Measurements from ENCODE around the gene SHISAL1. TPM values are rescaled to one million over a fixed set of nuclear protein-coding genes. Genes with fewer than 3 reads are reported as not detected.

The SHISAL1 gene
- polyA plus RNA-seq, 1 donor (not counting 4 experiments of a cell fraction or from before 2014, with no cell fraction given) = 0.24 TPM

GRCh38 chr22:44201665-44202064 lies 111.1 kb downstream of the SHISAL1 start:
- Histone ChIP-seq H3K36me3 (ENCODE audit: control insufficient read depth in 2 of 2, extremely low read depth in 1 of 2, insufficient read depth in 2 of 2, low read length in 2 of 2) (no peaks in the 10 kb centered on the region), H3K79me2 (ENCODE audit: control insufficient read depth, insufficient read depth, low read length) (no peaks in the 10 kb centered on the region), H3K9me1 (ENCODE audit: control insufficient read depth, extremely low read depth, insufficient read depth, low read length) (no peaks in the 10 kb centered on the region), H3K9me3 (ENCODE audit: control insufficient read depth, low read depth, low read length) (no peaks in the 10 kb centered on the region), H4K20me1 (ENCODE audit: control insufficient read depth, extremely low read depth, insufficient read depth, low read length) (no peaks in the 10 kb centered on the region), H3K9ac (ENCODE audit: control insufficient read depth, extremely low read depth, insufficient read depth, low read length) (no peak overlapping the region), H3K4me1 (ENCODE audit: control insufficient read depth, extremely low read depth, insufficient read depth, low read length) (no peaks in the 10 kb centered on the region), H3K4me3 (ENCODE audit: control insufficient read depth in 2 of 3, extremely low read depth in 1 of 3, insufficient read depth in 2 of 3, low read depth in 1 of 3, low read length in 3 of 3) (no peak overlapping the region), H3K27ac (ENCODE audit: control insufficient read depth, insufficient read depth, low read length) (no peak overlapping the region), H2AFZ (ENCODE audit: control insufficient read depth, low read length) (no peak overlapping the region), H3K4me2 (ENCODE audit: control insufficient read depth, extremely low read depth, insufficient read depth, low read depth, low read length) (no peak overlapping the region), H3K27me3 (ENCODE audit: control insufficient read depth, extremely low read depth, insufficient read depth, low read length) (peaks cover 18% of the 10 kb centered on the region)
- no peak for DNase-seq (ENCODE audit: low read depth, low spot score)
- dilution Hi-C loops (cut with MboI; ENCODE audit: extremely low pct_ligation_motif_present, low sequenced_read_pairs) = no loop called here
- TF ChIP-seq EZH2 (IDR thresholded peaks at IDR 0.05; ENCODE audit: low read length) (no peak), CTCF (optimal IDR thresholded peaks at IDR 0.05 in 1 of 3, IDR thresholded peaks at IDR 0.05 in 1 of 3, conservative IDR thresholded peaks at IDR 0.05 in 1 of 3; ENCODE audit: extremely low read depth in 1 of 3, insufficient read depth in 2 of 3, low read length in 3 of 3) (no peak)
- no peak for FAIRE-seq

GRCh38 chr22:44200855-44201550 lies 111.7 kb downstream of the SHISAL1 start:
- Histone ChIP-seq H3K9me1 (ENCODE audit: control insufficient read depth, extremely low read depth, insufficient read depth, low read length) (no peaks in the 10 kb centered on the region), H3K4me1 (ENCODE audit: control insufficient read depth, extremely low read depth, insufficient read depth, low read length) (no peaks in the 10 kb centered on the region), H3K36me3 (ENCODE audit: control insufficient read depth in 2 of 2, extremely low read depth in 1 of 2, insufficient read depth in 2 of 2, low read length in 2 of 2) (no peaks in the 10 kb centered on the region), H3K27me3 (ENCODE audit: control insufficient read depth, extremely low read depth, insufficient read depth, low read length) (peaks cover 18% of the 10 kb centered on the region), H3K79me2 (ENCODE audit: control insufficient read depth, insufficient read depth, low read length) (no peaks in the 10 kb centered on the region), H3K4me3 (ENCODE audit: control insufficient read depth in 2 of 3, extremely low read depth in 1 of 3, insufficient read depth in 2 of 3, low read depth in 1 of 3, low read length in 3 of 3) (no peak overlapping the region), H4K20me1 (ENCODE audit: control insufficient read depth, extremely low read depth, insufficient read depth, low read length) (no peaks in the 10 kb centered on the region), H3K27ac (ENCODE audit: control insufficient read depth, insufficient read depth, low read length) (no peak overlapping the region), H2AFZ (ENCODE audit: control insufficient read depth, low read length) (no peak overlapping the region), H3K4me2 (ENCODE audit: control insufficient read depth, extremely low read depth, insufficient read depth, low read depth, low read length) (no peak overlapping the region), H3K9me3 (ENCODE audit: control insufficient read depth, low read depth, low read length) (no peaks in the 10 kb centered on the region), H3K9ac (ENCODE audit: control insufficient read depth, extremely low read depth, insufficient read depth, low read length) (no peak overlapping the region)
- TF ChIP-seq CTCF (optimal IDR thresholded peaks at IDR 0.05 in 1 of 3, IDR thresholded peaks at IDR 0.05 in 1 of 3, conservative IDR thresholded peaks at IDR 0.05 in 1 of 3; ENCODE audit: extremely low read depth in 1 of 3, insufficient read depth in 2 of 3, low read length in 3 of 3) = no peak
- dilution Hi-C loops (cut with MboI; ENCODE audit: extremely low pct_ligation_motif_present, low sequenced_read_pairs) = no loop called here
- DNase-seq (ENCODE audit: low read depth, low spot score) = no peak
- no peak for FAIRE-seq
